GM23338 (cell line): Measurements from ENCODE around the gene HNF1B. TPM values are rescaled to one million over a fixed set of nuclear protein-coding genes. Genes with fewer than 3 reads are reported as not detected.

ENCODE experiments used
- ATAC-seq: fragments of 200-7000 bp; cut with Tn5 transposase; 3 replicates; pipeline ENCODE4 v1.9.1; 2020
- DNase-seq: peaks from one replicate; pipeline ENCODE4 v3.0.0-alpha.2; 2015; ENCODE audit warnings: low spot score
- H2AFZ ChIP-seq: fragments of 200-600 bp; sonication (generic); 2 replicates; pipeline ENCODE4 v1.8.0; 2016; ENCODE audit warnings: antibody characterized with exemption, mild to moderate bottlenecking, moderate library complexity
- H3F3A ChIP-seq: fragments of 200-600 bp; sonication (generic); replicated peaks from 2 replicates; pipeline ENCODE4 v1.8.0; 2017; ENCODE audit warnings: antibody characterized with exemption, mixed run types, low read depth
- H3K27ac ChIP-seq: fragments of 200-600 bp; sonication (generic); 2 replicates; pipeline ENCODE4 v1.6.1; 2016; ENCODE audit warnings: low read depth
- H3K27me3 ChIP-seq: fragments of 200-600 bp; sonication (generic); 2 replicates; pipeline ENCODE4 v1.8.0; 2016; ENCODE audit warnings: mild to moderate bottlenecking, mixed run types, moderate library complexity; ENCODE audit not compliant: insufficient read depth
- H3K36me3 ChIP-seq: fragments of 200-600 bp; sonication (generic); 2 replicates; pipeline ENCODE4 v1.8.0; 2016; ENCODE audit warnings: mild to moderate bottlenecking; ENCODE audit not compliant: insufficient read depth
- H3K4me1 ChIP-seq: fragments of 200-600 bp; sonication (generic); 2 replicates; pipeline ENCODE4 v1.8.0; 2016; ENCODE audit warnings: mild to moderate bottlenecking, moderate library complexity; ENCODE audit not compliant: insufficient read depth
- H3K4me2 ChIP-seq: fragments of 200-600 bp; sonication (generic); 2 replicates; pipeline ENCODE4 v1.7.1; 2017; ENCODE audit warnings: mixed run types
- H3K4me3 ChIP-seq: fragments of 200-600 bp; sonication (generic); 2 replicates; pipeline ENCODE4 v1.6.1; 2016; ENCODE audit warnings: mixed run types
- H3K79me2 ChIP-seq: fragments of 200-600 bp; sonication (generic); replicated peaks from 2 replicates; pipeline ENCODE4 v1.8.0; 2017; ENCODE audit warnings: mild to moderate bottlenecking; ENCODE audit not compliant: insufficient read depth
- H3K9me2 ChIP-seq: fragments of 200-600 bp; sonication (generic); 2 replicates; pipeline ENCODE4 v1.8.0; 2017; ENCODE audit not compliant: insufficient read depth
- H4K20me1 ChIP-seq: fragments of 200-600 bp; sonication (generic); replicated peaks from 2 replicates; pipeline ENCODE4 v1.8.0; 2017; ENCODE audit warnings: mild to moderate bottlenecking; ENCODE audit not compliant: insufficient read depth
- H3K27ac Mint-ChIP-seq: 2 replicates; pipeline ENCODE4 v1.8.0; 2020; ENCODE audit warnings: inconsistent platforms, mild to moderate bottlenecking, moderate library complexity, mixed read lengths
- H3K27me3 Mint-ChIP-seq: 3 replicates; pipeline ENCODE4 v1.8.0; 2022; ENCODE audit warnings: low read depth, mild to moderate bottlenecking, moderate library complexity, mixed read lengths, inconsistent platforms; ENCODE audit not compliant: insufficient read depth, poor library complexity
- H3K36me3 Mint-ChIP-seq: 3 replicates; pipeline ENCODE4 v1.8.0; 2021; ENCODE audit warnings: low read depth, mild to moderate bottlenecking, inconsistent platforms, moderate library complexity, mixed read lengths
- H3K4me1 Mint-ChIP-seq: 3 replicates; pipeline ENCODE4 v1.8.0; 2020; ENCODE audit warnings: mild to moderate bottlenecking, inconsistent platforms, mixed read lengths
- H3K4me3 Mint-ChIP-seq: 3 replicates; pipeline ENCODE4 v1.8.0; 2021; ENCODE audit warnings: moderate library complexity, mild to moderate bottlenecking, inconsistent platforms, mixed read lengths
- H3K9me3 Mint-ChIP-seq: 3 replicates; pipeline ENCODE4 v1.8.0; 2020; ENCODE audit warnings: moderate library complexity, mild to moderate bottlenecking, inconsistent platforms, mixed read lengths
- CREB1 ChIP-seq: fragments of 250-450 bp; sonication (Bioruptor Pico); IDR thresholded peaks from 2 replicates; pipeline ENCODE4 v1.5.0; 2020; ENCODE audit warnings: low read depth, mild to moderate bottlenecking, moderate library complexity
- CTCF ChIP-seq, 2 experiments: fragments of 200-600 bp in 1 of 2; sonication (generic) in 1 of 2; conservative IDR thresholded peaks; 2 replicates each; pipeline versions ENCODE4 v1.5.1 to v1.6.1; 2016 to 2017; ENCODE audit warnings: antibody characterized with exemption in 2 of 2, low read depth in 2 of 2, mild to moderate bottlenecking in 2 of 2, moderate library complexity in 1 of 2
- ETS1 ChIP-seq: IDR thresholded peaks from 2 replicates; pipeline ENCODE4 v1.6.1; 2016; ENCODE audit warnings: antibody characterized with exemption
- EZH2 ChIP-seq: fragments of 200-600 bp; sonication (generic); IDR thresholded peaks from one replicate; pipeline ENCODE4 v1.8.0; 2017; ENCODE audit warnings: antibody characterized with exemption, mild to moderate bottlenecking, low read depth; ENCODE audit not compliant: unreplicated experiment
- EZH2phosphoT487 ChIP-seq: fragments of 200-600 bp; sonication (generic); IDR thresholded peaks from one replicate; pipeline ENCODE4 v1.8.1; 2018; ENCODE audit warnings: antibody characterized with exemption; ENCODE audit not compliant: unreplicated experiment
- JUNB ChIP-seq: IDR thresholded peaks from one replicate; pipeline ENCODE4 v1.6.1; 2016; ENCODE audit warnings: antibody characterized with exemption; ENCODE audit not compliant: unreplicated experiment
- NANOG ChIP-seq: IDR thresholded peaks from 2 replicates; pipeline ENCODE4 v1.6.1; 2016; ENCODE audit warnings: antibody characterized with exemption, borderline replicate concordance
- POLR2AphosphoS5 ChIP-seq: IDR thresholded peaks from 2 replicates; pipeline ENCODE4 v1.6.1; 2016; ENCODE audit warnings: antibody characterized with exemption, low read depth
- REST ChIP-seq: IDR thresholded peaks from one replicate; pipeline ENCODE4 v1.6.1; 2018; ENCODE audit warnings: antibody characterized with exemption; ENCODE audit not compliant: unreplicated experiment
- STAT1 ChIP-seq: IDR thresholded peaks from one replicate; pipeline ENCODE4 v1.6.1; 2016; ENCODE audit warnings: antibody characterized with exemption; ENCODE audit not compliant: unreplicated experiment
- ZNF114 ChIP-seq: fragments of 250-450 bp; sonication (Bioruptor Pico); IDR thresholded peaks from 2 replicates; pipeline ENCODE4 v1.5.0; 2020; ENCODE audit warnings: mild to moderate bottlenecking, moderate library complexity
- ZNF331 ChIP-seq: fragments of 250-450 bp; sonication (Bioruptor Pico); IDR thresholded peaks from 2 replicates; pipeline ENCODE4 v1.5.0; 2020; ENCODE audit warnings: low read depth, mild to moderate bottlenecking, moderate library complexity
- ZNF462 ChIP-seq: fragments of 250-450 bp; sonication (Bioruptor Pico); IDR thresholded peaks from 2 replicates; pipeline ENCODE4 v1.5.0; 2020; ENCODE audit warnings: mild to moderate bottlenecking, moderate library complexity
- polyA plus RNA-seq: library from polyadenylated mRNA; unstranded; fragments of >200 nt; fragmentation: Nextera tagmentation; extraction: Ambion mirVana; gene quantifications from 2 replicates; pipeline ENCODE4 v1.2.1, GENCODE V29; 2016
- total RNA-seq: library from RNA; depleted of rRNA; stranded (reverse); fragments of >200 nt; shearing (Covaris generic); gene quantifications from 2 replicates; pipeline ENCODE4 v1.2.3, GENCODE V29; 2014

The HNF1B gene
- total and polyA plus RNA-seq, 2 experiments from 2014 or later, result 0.07 to 0.19 TPM

- no peak for ATAC-seq
- TF ChIP-seq JUNB (no peak), REST (no peak), STAT1 (no peak), EZH2phosphoT487 (no peak), ZNF331 (CRISPR knock-in tag) (no peak), CTCF (conservative IDR thresholded peaks at IDR 0.05; ENCODE audit: low read depth in 2 of 2) (no peak), POLR2AphosphoS5 (no peak), CREB1 (CRISPR knock-in tag) (no peak), ZNF114 (CRISPR knock-in tag) (no peak), NANOG (no peak), ETS1 (no peak), EZH2 (no peak), ZNF462 (CRISPR knock-in tag) (no peak)
Measured at GRCh38 chr17:37676115-37676925, 68.5 kb downstream of the HNF1B start.

More at GRCh38 chr17:37676115-37676925, 68.5 kb downstream of the HNF1B start:
- Mint-ChIP-seq H3K4me1 (no peaks in the 10 kb centered on the region), H3K36me3 (no peaks in the 10 kb centered on the region), H3K27me3 (peaks cover 6% of the 10 kb centered on the region), H3K9me3 (peaks cover 4% of the 10 kb centered on the region; the same call in 2 of the 3 replicates), H3K27ac (no peak overlapping the region), H3K4me3 (no peak overlapping the region)
- H3F3A ChIP-seq, result no peaks in the 10 kb centered on the region
- H3K4me2 ChIP-seq, result no peak overlapping the region
- no peaks in the 10 kb centered on the region for H3K36me3 ChIP-seq
- H3K4me1 ChIP-seq, result no peaks in the 10 kb centered on the region
- H3K4me3 ChIP-seq, result no peak overlapping the region
- no peaks in the 10 kb centered on the region for H4K20me1 ChIP-seq
- no peaks in the 10 kb centered on the region for H3K79me2 ChIP-seq
- H2AFZ ChIP-seq, result no peak overlapping the region
- no peaks in the 10 kb centered on the region for H3K27me3 ChIP-seq
- H3K9me2 ChIP-seq, result no peaks in the 10 kb centered on the region
- no peak for DNase-seq
- no peak overlapping the region for H3K27ac ChIP-seq
